GM18502 (cell line): ENCODE measurements around the gene TBCCD1.
"Not testable (repeated sequence)": the region's sequence is repeated elsewhere in the genome, so short reads cannot be mapped to it uniquely, and the experiment has no call there.

Experiments
- ATAC-seq: cut with Tn5 transposase; IDR thresholded peaks from one replicate; pipeline ENCODE4 v1.9.1; 2021; ENCODE audit warnings: mild to moderate bottlenecking; ENCODE audit not compliant: unreplicated experiment, poor library complexity

TBCCD1 gene

DNA sequence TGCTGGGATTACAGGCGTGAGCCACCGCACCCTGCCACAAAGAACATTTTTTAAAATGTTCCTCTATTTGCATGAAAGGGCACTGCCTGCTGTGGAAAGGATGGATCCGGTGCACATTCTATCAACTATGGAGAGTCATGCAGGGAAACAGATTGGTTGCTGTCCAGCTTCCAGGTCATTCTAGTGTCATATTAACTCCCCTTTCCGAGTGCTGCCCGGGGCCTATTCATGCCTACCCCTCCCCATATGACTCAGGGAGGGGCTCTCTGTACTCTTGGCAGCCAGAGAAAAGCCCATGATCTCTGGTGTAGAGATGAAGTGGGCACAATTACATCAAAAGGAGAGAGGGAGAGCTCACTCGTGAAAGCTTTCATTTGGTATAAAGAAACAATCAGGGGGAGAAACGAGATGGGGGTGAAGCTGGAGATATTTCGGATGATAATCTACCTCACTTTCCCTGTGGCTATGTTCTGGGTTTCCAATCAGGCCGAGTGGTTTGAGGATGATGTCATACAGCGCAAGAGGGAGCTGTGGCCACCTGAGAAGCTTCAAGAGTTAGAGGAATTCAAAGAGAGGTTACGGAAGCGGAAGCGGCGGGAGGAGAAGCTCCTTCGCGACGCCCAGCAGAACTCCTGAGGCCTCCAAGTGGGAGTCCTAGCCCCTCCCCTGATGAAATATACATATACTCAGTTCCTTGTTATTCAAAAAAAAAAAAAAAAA lies 29.6 kb upstream of the TBCCD1 start:
- ATAC-seq = no peak

DNA sequence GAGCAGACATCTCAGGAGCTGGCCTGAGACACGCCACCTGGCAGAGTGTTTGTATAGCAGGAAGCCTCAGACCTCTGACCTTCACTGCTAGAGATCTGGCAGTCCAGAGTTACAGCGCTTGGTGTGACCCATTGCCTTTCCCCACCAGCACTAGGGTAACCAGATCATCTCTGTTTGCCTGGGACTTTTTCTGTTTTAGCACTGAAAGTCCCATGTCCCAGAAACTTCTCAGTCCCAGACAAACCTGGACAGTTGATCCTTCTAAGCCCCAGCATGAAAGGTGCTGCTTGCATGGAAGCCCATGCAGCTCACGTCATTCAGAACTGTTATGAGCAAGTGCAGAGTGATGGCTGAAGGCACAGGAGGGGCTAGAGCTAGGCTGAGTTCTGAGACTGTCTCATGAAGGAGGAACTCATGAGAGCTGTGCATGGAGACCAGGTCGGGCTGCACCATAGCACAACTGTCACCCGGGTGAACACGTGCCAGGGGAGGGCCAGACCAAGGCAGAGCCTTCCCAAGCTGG lies 27.5 kb upstream of the TBCCD1 start:
- no peak for ATAC-seq

DNA sequence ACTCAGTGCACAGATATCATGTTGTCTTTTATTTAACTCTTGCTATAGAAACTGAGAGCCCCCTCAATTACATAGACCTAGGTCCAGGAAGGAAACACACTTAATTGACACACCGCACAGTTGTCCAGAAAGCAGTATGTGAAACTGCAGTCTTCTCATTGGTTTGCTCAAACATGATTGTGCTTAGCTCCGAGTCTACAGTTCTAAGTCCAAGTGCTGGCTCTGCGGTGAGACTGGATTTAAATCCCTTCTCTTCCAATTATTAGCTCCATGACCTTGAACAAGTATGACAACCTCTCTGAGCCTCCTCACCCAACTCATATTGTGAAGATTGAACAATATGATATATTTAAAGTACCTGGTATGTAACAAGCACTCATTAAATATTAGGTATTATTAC lies 26.7 kb upstream of the TBCCD1 start:
- no peak for ATAC-seq

DNA sequence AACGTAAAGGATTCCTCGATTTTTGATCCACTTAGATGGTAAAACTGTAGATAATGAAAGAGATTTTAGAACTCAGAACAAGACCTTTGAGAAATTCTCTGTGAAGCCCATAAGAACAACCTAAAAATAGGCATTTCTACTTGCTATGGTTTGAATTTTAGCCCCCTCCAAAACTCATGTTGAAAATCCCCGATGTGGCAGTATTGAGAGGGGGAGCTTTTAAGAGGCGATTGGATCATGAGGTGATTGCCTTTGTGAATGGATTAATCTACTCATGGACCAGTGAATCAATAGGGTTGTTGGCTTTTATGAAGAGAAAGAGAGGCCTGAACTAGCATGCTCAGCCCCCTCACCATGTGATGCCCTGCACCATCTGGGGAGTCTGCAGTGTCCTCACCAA lies 25.5 kb upstream of the TBCCD1 start:
- ATAC-seq = no peak

DNA sequence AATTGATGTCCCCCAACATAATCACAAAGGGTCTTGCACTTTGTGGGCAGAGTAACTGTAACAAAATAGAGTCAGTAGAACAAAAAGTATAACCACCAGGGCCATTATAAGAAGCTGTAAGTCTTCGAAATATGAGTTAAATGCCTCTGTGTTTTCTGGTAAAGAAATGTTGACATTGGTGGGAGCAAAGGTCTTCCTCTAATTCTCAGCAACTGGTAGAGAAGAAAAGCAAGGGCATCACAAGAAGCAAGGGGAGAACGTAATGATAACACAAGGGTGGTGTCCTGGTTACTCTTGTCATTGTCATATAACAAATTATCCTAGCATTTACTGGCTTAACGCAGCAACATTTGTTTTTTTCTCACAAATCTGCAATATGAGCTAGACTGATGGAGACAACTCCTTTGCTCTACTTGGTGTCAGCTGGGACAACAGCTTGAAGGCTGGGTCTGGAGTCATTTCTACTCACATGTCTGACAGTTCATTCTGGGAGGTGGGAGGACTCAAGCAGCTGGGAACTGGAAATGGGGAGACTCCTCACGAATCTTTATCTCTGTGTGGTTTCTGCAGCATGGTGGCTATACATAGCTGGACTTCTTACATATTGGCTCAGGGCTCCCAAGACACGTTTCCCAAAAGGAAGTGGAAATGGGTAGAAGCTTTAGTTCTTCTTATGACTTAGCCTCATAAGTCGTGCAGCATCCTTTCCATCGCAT lies 23.6 kb upstream of the TBCCD1 start:
- ATAC-seq = no peak

DNA sequence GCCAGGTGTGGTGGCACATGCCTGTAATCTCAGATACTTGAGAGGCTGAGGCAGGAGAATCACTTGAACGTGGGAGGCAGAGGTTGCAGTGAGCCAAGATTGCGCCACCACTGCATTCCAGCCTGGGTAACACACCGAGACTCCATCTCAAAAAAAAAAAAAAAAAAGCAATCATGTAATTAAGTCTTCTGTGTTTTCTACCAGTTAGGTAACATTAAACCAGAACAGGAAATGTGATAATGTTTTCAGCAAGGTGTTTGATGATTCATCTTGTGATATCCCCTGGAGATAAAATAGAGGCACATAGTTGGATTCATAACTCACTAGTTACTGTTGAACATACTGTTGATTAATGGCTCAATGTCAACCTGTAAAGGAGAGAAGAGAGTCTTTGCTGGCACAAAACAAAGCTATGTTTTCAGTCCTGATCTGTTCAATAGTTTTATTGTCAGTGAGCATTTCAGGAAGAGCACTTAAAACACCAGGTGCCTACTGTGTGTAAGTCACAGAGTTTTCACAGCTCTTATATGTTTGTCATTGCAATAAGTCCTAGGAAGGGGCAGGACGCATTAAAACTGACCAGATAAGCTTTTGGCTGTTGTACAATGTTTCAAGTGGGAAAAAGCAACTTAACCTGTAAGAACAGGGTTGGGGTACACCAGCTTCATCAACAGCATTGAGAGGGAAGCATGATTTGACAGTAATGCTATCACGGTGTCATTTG lies 22.9 kb upstream of the TBCCD1 start:
- no peak for ATAC-seq

DNA sequence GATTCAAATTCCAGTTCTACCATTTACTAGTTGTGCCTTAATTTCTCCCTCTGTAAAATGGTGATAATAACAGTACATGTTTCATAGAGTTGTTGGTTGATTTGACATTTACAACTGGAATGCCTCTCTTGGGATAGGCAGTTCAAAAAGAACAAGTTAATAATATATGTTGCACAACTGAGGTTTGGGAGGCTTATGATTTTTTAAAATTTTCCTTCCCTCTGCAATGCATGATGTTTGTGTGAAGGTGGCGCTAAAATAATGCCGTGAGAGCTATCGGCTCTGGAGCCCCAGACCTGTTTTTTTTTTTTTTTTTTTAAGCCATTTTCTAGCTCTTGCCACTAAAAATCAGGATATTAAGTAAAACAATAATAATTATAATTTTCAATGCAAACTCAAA lies 22.0 kb upstream of the TBCCD1 start:
- ATAC-seq = no peak

DNA sequence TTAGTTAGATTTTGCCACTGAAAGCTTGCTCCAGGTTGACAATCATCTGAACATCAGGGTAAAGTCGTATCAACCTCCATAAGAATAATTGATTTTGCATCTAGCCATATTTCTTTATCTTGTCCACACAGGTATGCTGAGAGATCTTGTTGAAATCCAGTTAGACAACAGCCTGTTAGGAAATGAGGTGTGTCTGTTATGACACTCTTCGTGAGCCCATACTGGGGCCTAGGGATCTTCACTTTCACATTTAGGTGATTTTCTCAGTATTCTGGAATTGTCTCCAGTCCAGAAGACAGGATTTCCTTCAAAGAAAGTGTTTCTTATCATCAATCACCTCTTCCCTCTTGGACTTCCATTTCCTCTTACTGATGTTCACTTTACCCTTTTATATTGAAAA lies 21.5 kb upstream of the TBCCD1 start:
- ATAC-seq = no peak

DNA sequence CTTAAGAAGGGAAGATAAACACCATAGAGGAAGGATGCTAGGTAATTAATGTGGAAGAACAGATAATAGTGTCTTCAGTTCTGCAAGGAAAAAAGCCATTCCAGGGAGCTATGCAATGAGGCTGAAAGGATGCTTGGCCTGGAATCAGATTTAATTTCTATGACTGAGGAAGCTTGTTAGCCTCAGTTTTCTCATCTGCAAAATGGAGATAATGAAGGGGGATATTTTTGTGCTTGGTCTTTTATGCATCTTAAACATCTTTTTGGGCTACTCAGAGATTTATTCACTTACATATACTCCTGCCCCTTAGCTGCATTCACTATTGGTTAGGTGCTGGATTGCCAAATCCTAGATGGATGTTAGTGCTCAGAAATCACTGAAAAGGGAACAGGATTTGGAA lies 20.0 kb upstream of the TBCCD1 start:
- no peak for ATAC-seq

DNA sequence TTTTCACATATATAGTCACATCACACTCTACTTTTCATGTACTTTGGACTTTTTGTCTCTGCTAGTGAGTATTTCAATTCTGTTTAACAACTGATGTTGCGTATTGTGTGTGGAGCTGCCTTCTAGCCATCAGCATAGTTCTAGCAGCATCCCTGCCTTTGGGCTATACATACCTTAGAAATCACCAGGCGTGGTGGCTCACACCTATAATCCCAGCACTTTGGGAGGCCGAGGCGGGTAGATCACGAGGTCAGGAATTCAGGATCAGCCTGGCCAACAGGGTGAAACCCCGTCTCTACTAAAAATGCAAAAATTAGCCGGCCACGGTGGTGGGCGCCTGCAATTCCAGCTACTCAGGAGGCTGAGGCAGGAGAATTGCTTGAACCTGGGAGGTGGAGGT lies 19.1 kb upstream of the TBCCD1 start:
- ATAC-seq = not testable (repeated sequence)

DNA sequence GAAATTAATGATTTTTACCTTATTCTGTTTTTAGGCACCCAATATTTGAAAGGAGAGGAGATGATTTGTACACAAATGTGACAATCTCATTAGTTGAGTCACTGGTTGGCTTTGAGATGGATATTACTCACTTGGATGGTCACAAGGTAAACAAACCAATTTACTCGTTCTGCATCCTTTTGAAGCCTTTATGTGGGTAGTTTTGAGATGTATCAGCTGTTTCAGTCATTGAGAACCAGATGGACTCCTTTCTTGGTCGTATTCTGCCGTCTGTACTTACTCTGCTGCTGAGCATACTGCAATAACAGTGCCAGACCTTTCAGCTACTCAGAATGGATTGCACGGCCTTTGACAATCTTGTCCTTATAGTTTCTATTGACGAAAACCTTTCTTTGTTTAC lies 16.7 kb upstream of the TBCCD1 start:
- ATAC-seq = no peak

DNA sequence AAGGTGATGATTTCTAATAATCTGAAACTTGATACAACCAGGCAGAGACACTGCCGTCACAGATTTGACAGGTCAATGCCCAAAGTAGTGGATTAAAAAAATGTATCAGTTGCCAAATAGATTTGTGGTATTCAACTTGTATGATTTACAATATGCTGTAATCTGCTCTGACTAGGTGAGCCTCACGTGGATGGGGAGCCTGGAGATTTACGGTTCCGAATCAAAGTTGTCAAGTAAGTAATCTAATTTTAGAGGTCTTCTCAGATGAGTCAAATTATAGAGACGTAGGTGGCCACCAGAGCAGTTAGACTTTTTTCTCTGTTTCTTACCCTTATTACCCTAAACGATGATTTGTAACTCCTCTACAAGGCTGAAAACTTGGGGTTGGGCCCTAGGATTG lies 15.4 kb upstream of the TBCCD1 start:
- ATAC-seq = no peak

DNA sequence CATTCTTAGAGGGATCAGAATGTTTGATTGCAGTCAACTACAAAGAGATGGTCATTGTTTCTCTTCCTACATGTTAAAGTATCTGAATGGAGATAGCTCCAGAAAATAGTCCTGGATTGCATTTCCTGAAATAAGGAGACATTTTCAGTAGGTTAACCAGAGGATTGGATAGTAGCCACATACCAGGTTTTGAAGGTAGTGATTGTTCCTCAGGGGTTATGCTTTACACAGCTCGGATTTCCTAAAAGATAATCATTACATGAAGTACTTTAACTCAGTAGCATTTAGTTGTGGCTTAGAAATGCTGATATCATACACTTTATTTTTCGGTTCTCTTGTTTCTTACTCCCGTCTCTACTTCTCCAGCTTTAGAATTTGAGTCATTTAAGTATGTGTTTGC lies 13.6 kb upstream of the TBCCD1 start:
- ATAC-seq = no peak

DNA sequence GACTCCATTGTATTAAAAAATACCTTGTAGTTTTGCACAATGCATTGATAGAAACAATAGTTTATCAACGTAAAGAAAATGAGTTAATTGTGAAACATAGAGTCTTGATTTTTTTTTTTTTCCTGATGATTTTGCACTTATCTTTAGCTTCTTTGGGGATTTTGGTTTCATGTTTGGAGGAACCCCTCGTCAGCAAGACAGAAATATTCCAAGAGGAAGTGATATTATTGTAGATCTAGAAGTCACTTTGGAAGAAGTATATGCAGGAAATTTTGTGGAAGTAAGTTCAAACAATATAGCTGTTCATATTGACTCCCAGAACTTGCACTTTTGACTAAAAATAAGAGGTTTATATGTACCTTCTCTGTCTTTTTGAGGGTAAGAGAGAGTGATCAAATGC lies 10.4 kb upstream of the TBCCD1 start:
- ATAC-seq = no peak

DNA sequence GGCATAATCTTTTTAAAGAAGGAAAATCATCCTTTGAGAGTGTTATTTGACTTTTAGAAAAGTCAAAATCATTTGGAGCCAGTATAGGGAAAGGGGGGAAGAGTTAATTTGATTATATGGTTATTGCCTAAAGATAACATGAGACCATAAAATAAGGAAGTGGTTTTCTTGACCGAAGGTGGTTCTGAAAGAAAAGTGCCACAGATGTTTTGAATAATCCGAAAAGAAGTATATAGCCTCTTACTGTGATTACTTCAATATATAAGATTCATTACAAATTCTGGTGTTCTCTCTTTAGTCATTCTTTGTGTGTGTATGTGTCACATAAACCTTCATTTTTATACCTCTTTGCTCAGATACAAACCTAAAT lies 4.5 kb upstream of the TBCCD1 start:
- no peak for ATAC-seq

DNA sequence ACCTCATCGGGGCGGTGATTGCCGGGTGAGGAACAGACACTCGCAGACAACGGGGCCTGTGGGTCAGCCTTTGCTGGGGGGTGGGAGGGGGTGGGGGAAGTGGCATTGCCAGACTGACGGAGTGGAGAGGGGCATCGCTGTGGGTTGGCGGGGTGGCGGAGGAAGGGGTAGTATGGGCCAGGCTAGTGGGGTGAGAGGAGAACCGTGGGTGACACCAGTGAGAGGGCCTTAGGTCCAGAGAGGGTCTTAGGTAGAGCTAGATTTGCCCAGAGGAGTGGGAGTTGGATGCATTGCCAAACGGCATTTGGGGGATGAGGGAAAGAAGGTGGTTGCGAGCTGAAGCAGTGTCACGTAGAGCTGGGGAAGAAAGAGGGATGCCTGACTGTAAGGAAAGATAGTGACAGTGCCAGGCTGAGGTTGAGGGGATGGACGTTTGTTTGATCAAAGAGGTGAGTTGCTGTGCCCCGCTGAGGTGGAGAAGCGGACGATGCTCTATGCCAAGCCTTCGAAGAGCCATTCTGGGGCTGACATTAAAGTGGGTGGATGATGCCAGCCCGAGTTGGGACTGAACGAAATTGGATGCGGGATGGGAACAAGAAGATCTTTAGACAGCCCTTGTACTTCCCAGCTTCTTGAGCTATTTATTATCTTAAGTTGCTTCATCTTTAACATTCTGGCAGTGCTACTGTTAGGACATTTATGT lies 4.0 kb upstream of the TBCCD1 start:
- ATAC-seq = no peak

DNA sequence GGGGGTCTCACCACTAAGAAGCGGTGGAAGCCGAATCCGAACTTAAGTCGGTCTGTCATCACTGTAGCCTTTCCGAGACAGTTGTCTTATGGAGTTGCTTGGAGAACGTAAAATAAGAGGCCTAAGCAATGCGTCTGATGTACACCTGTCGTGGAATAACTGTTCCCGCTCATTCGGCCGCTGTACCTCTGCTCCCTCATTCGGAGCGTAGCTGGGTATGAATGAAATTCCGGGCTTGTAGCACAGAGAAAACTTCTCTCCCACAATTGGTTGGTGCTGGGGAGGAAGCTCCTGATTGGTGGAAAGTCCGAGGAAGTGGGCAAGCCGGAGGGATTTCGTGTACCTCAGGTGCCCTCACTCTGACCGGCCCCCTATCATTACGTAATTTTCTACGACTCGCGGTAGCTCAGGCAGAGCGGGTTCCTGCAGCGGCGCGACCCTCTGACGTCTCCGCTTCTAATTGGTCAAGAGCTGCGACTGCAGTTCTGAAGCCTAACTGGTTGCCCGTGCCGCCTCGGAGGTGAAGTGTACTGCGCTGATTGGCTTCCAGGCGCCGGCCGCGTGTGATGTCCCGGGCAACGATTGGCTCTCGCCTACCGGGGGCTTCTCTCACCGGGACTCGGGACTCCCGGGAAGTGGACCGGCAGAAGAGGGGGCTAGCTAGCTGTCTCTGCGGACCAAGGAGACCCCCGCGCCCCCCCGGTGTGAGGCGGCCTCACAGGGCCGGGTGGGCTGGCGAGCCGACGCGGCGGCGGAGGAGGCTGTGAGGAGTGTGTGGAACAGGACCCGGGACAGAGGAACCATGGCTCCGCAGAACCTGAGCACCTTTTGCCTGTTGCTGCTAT lies 3.2 kb upstream of the TBCCD1 start, which contains the start of gene DNAJB11:
DNAJB11 (plus strand) TSS at position 625 of the 845 bp plus-strand sequence; CDS start at position 803, 178 bp downstream.
- peak; percentile 88 for ATAC-seq

DNA sequence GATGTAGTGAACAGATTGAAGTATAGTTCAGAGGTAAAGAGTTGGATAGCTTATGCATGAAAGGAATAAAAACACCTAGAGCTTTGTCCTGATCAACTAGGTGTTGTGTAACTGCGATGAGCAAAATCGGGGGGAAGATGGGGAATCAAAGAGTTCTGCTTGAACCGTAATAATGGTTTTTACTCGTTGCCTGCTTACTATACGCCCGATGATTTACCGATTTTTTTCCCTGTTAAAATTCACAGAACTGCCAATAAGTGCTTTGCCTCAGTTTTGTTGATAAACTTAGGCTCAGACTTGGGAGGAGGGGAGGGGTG lies 2.6 kb upstream of the TBCCD1 start:
- no peak for ATAC-seq

DNA sequence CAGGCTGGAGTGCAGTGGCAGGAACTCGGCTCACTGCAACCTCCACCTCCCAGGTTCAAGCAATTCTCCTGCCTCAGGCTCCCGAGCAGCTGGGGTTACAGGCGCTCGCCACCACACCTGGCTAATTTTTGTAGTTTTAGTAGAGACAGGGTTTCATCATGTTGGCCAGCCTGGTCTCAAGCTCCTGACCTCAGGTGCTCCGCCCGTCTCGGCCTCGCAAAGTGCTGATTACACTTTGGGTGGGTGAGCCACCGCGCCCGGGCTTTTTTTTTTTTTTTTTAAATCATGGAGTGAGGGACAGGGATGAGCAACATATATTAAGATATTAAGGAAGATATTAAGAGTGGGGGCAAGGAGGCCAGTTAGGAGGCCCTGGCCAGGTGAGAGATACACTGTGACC lies 2.2 kb upstream of the TBCCD1 start:
- ATAC-seq = not testable (repeated sequence)

DNA sequence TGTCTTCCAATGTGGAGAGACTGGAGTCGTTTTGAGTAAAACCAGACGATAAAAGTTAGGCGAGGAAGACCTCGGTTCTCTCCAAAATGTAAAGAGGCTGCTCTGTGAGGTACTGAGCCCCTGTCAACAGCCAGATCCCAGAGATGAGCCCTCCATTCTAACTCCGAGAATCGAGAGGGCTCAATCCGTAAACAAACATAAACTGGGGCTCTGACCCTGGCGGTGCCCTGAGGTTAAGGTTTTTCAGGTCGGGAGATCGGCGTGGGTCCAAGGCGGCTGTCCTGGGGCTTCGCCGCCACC lies 417 bp downstream of the TBCCD1 start:
- ATAC-seq = no peak
